Esophagus muscularis mucosa (tissue), 4 donors: ENCODE data around the gene ACOD1. TPM values are rescaled to one million over a fixed set of nuclear protein-coding genes. Genes with fewer than 3 reads are reported as not detected.
A peak's percentile ranks its signal among the peaks of the same experiment; 100 is the strongest.

Source experiments
- DNase-seq: peaks from one replicate; pipeline ENCODE4 v3.0.0-alpha.2; 2017; ENCODE audit errors: extremely low spot score
- H3K27ac ChIP-seq, 4 donors: fragments of 200-600 bp; sonication (generic); replicated peaks in 1 of 4; 1 replicate in 3 of 4; 2 replicates in 1 of 4; pipeline ENCODE4 v1.5.1; 2016 to 2019; ENCODE audit warnings: mild to moderate bottlenecking in 1 of 4
- H3K27me3 ChIP-seq, 4 donors: fragments of 200-600 bp; sonication (generic); one replicate each; pipeline versions ENCODE4 v1.5.1 to v1.6.0; 2016 to 2019
- H3K36me3 ChIP-seq, 4 donors: fragments of 200-600 bp; sonication (generic); one replicate each; pipeline ENCODE4 v1.5.1; 2016 to 2019
- H3K4me1 ChIP-seq, 4 donors: fragments of 200-600 bp; sonication (generic); one replicate each; pipeline ENCODE4 v1.5.1; 2016 to 2019
- H3K4me3 ChIP-seq, 4 donors: fragments of 200-600 bp; sonication (generic); 1 replicate in 2 of 4; 2 replicates in 2 of 4; pipeline ENCODE4 v1.5.1; 2016 to 2019; ENCODE audit warnings: mild to moderate bottlenecking in 4 of 4, moderate library complexity in 1 of 4
- H3K9me3 ChIP-seq, 4 donors: fragments of 200-600 bp; sonication (generic); 1 replicate in 3 of 4; 2 replicates in 1 of 4; pipeline ENCODE4 v1.5.1; 2016 to 2019
- EP300 ChIP-seq: sonication (generic); formaldehyde crosslinking; IDR thresholded peaks from one replicate; pipeline ENCODE4 v1.6.1; 2017; ENCODE audit warnings: antibody characterized with exemption
- POLR2A ChIP-seq: fragments of 450-650 bp; IDR thresholded peaks from one replicate; pipeline ENCODE4 v1.6.1; 2017; ENCODE audit warnings: antibody characterized with exemption, moderate library complexity, mild to moderate bottlenecking, low read depth
- POLR2AphosphoS5 ChIP-seq, 2 donors: sonication (generic); formaldehyde crosslinking; IDR thresholded peaks; one replicate each; pipeline ENCODE4 v1.6.1; 2017; ENCODE audit warnings: antibody characterized with exemption in 2 of 2
- WGBS: methylation state at CpG from one replicate; pipeline ENCODE4 v1.1.5; 2018; 5-methylcytosine and 5-hydroxymethylcytosine counted together
- intact Hi-C: fragments of 100-400 bp; cut with DNase I; formaldehyde crosslinking; loops from one replicate; pipeline ENCODE4 v1.15.1; 2023
- total RNA-seq, 4 donors: library from RNA; depleted of rRNA; stranded (reverse); fragments of >200 nt; gene quantifications; one replicate each; pipeline versions ENCODE4 v1.1.0 to v1.2.1, GENCODE V29; 2016
- TF ChIP-seq, protein P1 (sequence below), 3 experiments: fragments of 200-600 bp in 2 of 3; fragments of 450-650 bp in 1 of 3; sonication (generic) in 2 of 3; IDR thresholded peaks; one replicate each; pipeline ENCODE4 v1.5.1; 2017 to 2019; ENCODE audit warnings: antibody characterized with exemption in 3 of 3, mild to moderate bottlenecking in 2 of 3, moderate library complexity in 1 of 3

Gene ACOD1
- total RNA-seq, 4 donors from 2014 or later, result not detected

DNA sequence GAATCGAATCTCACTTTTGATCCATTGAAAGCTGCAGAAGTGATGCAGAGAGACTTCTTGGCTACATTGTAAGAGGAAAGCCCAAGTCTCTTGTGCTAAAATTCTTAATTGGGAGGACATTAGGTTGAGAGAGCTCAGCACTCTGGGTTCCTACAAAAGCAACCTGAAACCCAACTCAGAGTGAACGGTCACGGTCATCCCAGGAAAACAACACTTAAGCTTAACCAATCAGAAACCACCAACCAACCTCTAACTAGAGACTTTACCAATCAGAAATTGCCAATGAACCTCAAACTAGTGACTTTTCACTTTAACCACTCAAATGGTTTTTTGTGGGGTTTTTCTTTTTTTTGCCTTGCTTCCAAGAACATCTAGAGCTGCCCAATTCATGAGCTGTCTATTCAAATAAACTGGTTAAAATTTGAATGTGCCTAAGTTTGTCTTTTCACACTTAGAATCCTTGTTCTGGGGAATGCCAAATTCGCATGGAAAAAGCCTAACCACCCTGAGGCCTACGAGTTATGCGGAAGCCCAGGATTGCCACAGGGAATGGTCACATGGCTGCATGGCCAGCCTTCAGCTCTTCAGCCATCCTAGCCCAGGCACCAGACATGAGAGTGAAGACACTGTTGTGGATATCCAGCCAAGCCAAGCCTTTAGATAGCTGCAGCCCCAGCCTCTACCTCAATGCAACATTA, 25.8 kb downstream of the ACOD1 start:
- DNase-seq, result no peak
- Histone ChIP-seq H3K4me1 (peaks cover 0 to 11% (median 3%) of the 10 kb centered on the region in 4 donors), H3K4me3 (no peak overlapping the region), H3K27ac (no peak overlapping the region), H3K27me3 (no peaks in the 10 kb centered on the region), H3K9me3 (no peaks in the 10 kb centered on the region), H3K36me3 (no peaks in the 10 kb centered on the region)
- WGBS, result 97% methylated on average over 6 of the region's 6 CpGs
- TF ChIP-seq, protein P1, sequence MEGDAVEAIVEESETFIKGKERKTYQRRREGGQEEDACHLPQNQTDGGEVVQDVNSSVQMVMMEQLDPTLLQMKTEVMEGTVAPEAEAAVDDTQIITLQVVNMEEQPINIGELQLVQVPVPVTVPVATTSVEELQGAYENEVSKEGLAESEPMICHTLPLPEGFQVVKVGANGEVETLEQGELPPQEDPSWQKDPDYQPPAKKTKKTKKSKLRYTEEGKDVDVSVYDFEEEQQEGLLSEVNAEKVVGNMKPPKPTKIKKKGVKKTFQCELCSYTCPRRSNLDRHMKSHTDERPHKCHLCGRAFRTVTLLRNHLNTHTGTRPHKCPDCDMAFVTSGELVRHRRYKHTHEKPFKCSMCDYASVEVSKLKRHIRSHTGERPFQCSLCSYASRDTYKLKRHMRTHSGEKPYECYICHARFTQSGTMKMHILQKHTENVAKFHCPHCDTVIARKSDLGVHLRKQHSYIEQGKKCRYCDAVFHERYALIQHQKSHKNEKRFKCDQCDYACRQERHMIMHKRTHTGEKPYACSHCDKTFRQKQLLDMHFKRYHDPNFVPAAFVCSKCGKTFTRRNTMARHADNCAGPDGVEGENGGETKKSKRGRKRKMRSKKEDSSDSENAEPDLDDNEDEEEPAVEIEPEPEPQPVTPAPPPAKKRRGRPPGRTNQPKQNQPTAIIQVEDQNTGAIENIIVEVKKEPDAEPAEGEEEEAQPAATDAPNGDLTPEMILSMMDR (IDR thresholded peaks at IDR 0.05), result no peak
- intact Hi-C loops, result loop anchor here (10.0 kb wide), 1 partner anchor 1279 kb away; no protein-coding TSS in a partner anchor

DNA sequence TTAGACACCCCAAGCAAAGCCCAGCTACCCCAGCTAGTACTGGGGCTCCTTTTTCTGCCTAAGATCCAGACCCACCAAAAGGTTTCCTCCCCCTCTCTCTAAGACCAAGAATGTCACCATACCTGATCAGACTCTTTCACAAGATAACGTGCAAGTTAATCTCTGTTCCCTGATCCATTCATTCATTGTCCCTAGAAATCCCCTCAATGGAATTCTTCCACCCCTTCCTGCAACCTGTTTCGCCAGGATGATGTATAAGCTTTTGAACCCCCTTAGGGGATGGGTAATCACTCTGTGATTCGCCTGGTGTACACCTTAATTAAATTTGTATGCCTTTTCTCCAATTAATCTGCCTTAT, 26.3 kb downstream of the ACOD1 start:
- Histone ChIP-seq H3K27ac (no peak overlapping the region), H3K4me3 (no peak overlapping the region), H3K27me3 (no peaks in the 10 kb centered on the region), H3K9me3 (no peaks in the 10 kb centered on the region), H3K36me3 (no peaks in the 10 kb centered on the region), H3K4me1 (peaks cover 0 to 11% (median 3%) of the 10 kb centered on the region in 4 donors)
- TF ChIP-seq POLR2A, result no peak
- intact Hi-C loops, result loop anchor here (10.0 kb wide), 1 partner anchor 1280 kb away; no protein-coding TSS in a partner anchor
- no peak for DNase-seq
- 95% methylated on average over 3 of the region's 3 CpGs for WGBS

DNA sequence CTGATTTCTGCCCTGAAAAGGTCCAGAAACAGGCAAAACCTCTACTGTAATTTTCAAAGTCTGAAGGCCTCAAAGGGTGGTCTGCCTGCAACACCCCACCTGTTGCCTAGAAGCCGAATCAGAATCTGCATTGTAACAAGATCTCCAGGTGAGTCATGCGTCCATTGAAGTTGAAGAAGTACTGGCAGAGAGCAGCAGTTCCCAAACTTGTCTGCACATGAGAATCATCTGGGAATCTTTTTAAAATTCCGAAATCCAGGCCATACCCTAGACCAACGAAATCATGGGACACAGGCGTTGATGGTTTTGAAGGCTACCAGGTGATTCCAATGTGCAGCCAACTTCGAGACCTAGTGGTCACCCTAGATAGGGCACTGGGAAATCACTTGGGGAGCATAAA, 27.6 kb downstream of the ACOD1 start:
- intact Hi-C loops, result loop anchor here (10.0 kb wide), 1 partner anchor 1281 kb away; no protein-coding TSS in a partner anchor
- DNase-seq, result no peak
- no peak for TF ChIP-seq EP300
- TF ChIP-seq POLR2AphosphoS5 (IDR thresholded peaks at IDR 0.05), result no peak
- TF ChIP-seq POLR2A, result no peak
- 92% methylated on average over 6 of the region's 6 CpGs for WGBS
- Histone ChIP-seq H3K4me3 (no peak overlapping the region), H3K36me3 (no peaks in the 10 kb centered on the region), H3K27me3 (no peaks in the 10 kb centered on the region), H3K4me1 (peaks cover 10 to 22% (median 14%) of the 10 kb centered on the region in 4 donors), H3K27ac (no peak overlapping the region), H3K9me3 (no peaks in the 10 kb centered on the region)

DNA sequence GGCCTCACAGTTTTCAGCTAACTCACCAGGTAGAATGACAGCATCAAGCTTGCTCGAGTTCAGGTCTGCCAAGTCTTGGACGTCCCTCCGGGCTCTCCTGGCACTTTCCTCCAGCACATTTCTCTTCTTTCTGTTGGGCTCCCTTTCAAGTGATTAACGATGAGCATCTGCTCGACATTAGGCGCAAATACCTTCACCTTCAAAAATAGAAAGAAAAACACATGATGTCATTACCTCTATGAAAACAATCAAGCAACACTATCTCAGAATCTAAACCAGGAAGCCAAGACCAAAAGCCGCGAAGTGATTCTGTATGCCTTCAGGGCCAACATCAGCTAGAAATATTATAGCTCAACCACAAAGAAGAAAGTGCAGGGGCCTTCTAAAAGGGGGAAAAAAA, 28.2 kb downstream of the ACOD1 start:
- no peak for TF ChIP-seq POLR2A
- peak in 1 of 2 donors; percentile 5 for TF ChIP-seq POLR2AphosphoS5 (IDR thresholded peaks at IDR 0.05)
- intact Hi-C loops, result loop anchor here (10.0 kb wide), 1 partner anchor 1282 kb away; no protein-coding TSS in a partner anchor
- no peak for DNase-seq
- no peak overlapping the region for H3K4me3 ChIP-seq
- no peak overlapping the region for H3K27ac ChIP-seq
- H3K27me3 ChIP-seq, result no peaks in the 10 kb centered on the region
- 25% methylated on average over 8 of the region's 8 CpGs for WGBS
- H3K36me3 ChIP-seq, result no peaks in the 10 kb centered on the region
- H3K9me3 ChIP-seq, result no peaks in the 10 kb centered on the region
- peaks cover 10 to 22% (median 14%) of the 10 kb centered on the region in 4 donors for H3K4me1 ChIP-seq

DNA sequence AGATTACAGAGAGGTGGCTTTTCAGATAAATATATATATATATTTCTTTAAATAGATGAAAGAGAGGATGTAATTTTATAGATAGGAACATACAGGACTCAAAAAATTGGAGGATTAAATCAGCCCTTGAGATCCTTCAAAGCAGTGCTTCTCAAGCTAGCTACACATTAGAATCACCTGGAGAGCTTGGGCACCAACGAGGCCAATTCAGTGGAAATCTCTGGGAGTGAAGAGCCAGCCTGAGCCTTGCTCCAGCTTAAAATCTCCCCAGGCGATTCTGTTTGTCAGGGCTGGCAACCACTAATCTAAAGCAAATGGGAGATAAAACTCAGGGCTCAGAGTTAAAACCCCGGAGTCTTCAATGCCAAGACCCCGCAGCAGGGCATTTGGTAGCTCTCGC, 28.6 kb downstream of the ACOD1 start:
- H3K27ac ChIP-seq, result no peak overlapping the region
- no peak overlapping the region for H3K4me3 ChIP-seq
- no peak for DNase-seq
- peaks cover 10 to 22% (median 14%) of the 10 kb centered on the region in 4 donors for H3K4me1 ChIP-seq
- TF ChIP-seq, protein P1 (IDR thresholded peaks at IDR 0.05), result no peak
- TF ChIP-seq POLR2A, result no peak
- TF ChIP-seq POLR2AphosphoS5 (IDR thresholded peaks at IDR 0.05), result no peak
- no peak for TF ChIP-seq EP300
- no peaks in the 10 kb centered on the region for H3K9me3 ChIP-seq
- no peaks in the 10 kb centered on the region for H3K36me3 ChIP-seq
- no peaks in the 10 kb centered on the region for H3K27me3 ChIP-seq
- 82% methylated on average over 5 of the region's 5 CpGs for WGBS
- intact Hi-C loops, result loop anchor here (10.0 kb wide), 1 partner anchor 1282 kb away; no protein-coding TSS in a partner anchor

DNA sequence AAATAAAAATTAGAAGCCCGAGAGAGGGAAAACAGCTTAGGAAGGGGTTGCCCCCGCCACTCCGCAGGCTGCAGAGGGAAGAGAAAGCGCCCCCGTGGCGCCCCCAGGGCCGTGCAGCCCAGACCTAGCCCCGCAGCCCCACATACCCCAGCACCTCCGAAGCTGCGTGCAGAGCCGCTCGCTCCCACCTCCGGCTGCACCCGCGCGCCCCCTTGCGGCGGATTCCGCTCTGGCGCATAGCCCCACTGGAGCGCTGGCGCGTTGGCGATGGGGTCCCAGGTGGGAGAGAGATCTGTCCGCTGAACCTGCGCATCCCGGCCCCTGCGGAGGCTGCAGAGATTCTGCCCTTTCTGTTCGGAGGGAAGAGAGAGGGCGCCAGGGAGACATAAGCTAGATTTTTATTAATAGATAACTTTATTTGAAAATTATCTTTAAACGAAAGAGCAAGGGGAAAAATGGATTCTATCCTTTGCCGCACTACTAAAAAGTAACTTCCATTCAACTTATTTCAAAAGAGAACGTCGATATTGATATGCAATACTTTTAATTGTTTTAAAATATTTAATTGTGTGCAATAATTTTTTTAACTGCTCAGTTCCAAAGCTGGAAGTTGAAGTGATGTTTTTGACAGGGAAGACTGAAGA, 31.9 kb downstream of the ACOD1 start:
- H3K27me3 ChIP-seq, result no peaks in the 10 kb centered on the region
- WGBS, result 6% methylated on average over 34 of the region's 34 CpGs
- H3K4me1 ChIP-seq, result peaks cover 10 to 22% (median 14%) of the 10 kb centered on the region in 4 donors
- TF ChIP-seq POLR2A, result no peak
- TF ChIP-seq, protein P1 (IDR thresholded peaks at IDR 0.05), result peak; percentile 77 to 99 (median 91)
- peak in 1 of 2 donors; percentile 42 for TF ChIP-seq POLR2AphosphoS5 (IDR thresholded peaks at IDR 0.05)
- no peak for TF ChIP-seq EP300
- DNase-seq, result no peak
- H3K36me3 ChIP-seq, result no peaks in the 10 kb centered on the region
- no peaks in the 10 kb centered on the region for H3K9me3 ChIP-seq
- H3K27ac ChIP-seq, result no peak overlapping the region
- H3K4me3 ChIP-seq, result peak overlapping the region; percentile 32 to 50 (median 36)
- intact Hi-C loops, result loop anchor here (5.0 kb wide), 1 partner anchor 1108 kb away; no protein-coding TSS in a partner anchor
